Measurements from ENCODE around the gene SEMA5A.

GRCh38 chr5:9263656-9264055 is 282.2 kb downstream of the SEMA5A start:
- TF ChIP-seq PCBP2 (optimal IDR thresholded peaks at IDR 0.05; ENCODE audit: low read depth, low read length, poor library complexity, severe bottlenecking) (no peak), ETV5 (CRISPR knock-in tag; IDR thresholded peaks at IDR 0.05; ENCODE audit: borderline replicate concordance) (no peak), ATF1 (CRISPR knock-in tag; IDR thresholded peaks at IDR 0.05) (no peak), TAF15 (IDR thresholded peaks at IDR 0.05; ENCODE audit: low read depth, low read length, poor library complexity, severe bottlenecking) (no peak), POLR2AphosphoS5 (IDR thresholded peaks at IDR 0.05; ENCODE audit: low read depth, low read length) (no peak), SAFB2 (CRISPR knock-in tag; IDR thresholded peaks at IDR 0.05; ENCODE audit: borderline replicate concordance, low read depth) (no peak), CHD2 (IDR thresholded peaks at IDR 0.05; ENCODE audit: low read depth, low read length) (no peak), ZNF343 (CRISPR knock-in tag; IDR thresholded peaks at IDR 0.05) (no peak), CCAR2 (optimal IDR thresholded peaks at IDR 0.05; ENCODE audit: low read depth, low read length) (no peak), ZNF772 (CRISPR knock-in tag; IDR thresholded peaks at IDR 0.05) (no peak)
- TF ChIP-seq, protein P1, sequence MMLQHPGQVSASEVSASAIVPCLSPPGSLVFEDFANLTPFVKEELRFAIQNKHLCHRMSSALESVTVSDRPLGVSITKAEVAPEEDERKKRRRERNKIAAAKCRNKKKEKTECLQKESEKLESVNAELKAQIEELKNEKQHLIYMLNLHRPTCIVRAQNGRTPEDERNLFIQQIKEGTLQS (CRISPR knock-in tag; IDR thresholded peaks at IDR 0.05): no peak
- TF ChIP-seq, protein P2, sequence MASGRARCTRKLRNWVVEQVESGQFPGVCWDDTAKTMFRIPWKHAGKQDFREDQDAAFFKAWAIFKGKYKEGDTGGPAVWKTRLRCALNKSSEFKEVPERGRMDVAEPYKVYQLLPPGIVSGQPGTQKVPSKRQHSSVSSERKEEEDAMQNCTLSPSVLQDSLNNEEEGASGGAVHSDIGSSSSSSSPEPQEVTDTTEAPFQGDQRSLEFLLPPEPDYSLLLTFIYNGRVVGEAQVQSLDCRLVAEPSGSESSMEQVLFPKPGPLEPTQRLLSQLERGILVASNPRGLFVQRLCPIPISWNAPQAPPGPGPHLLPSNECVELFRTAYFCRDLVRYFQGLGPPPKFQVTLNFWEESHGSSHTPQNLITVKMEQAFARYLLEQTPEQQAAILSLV (CRISPR knock-in tag; IDR thresholded peaks at IDR 0.05; ENCODE audit: borderline replicate concordance): no peak
- TF ChIP-seq, protein P3, sequence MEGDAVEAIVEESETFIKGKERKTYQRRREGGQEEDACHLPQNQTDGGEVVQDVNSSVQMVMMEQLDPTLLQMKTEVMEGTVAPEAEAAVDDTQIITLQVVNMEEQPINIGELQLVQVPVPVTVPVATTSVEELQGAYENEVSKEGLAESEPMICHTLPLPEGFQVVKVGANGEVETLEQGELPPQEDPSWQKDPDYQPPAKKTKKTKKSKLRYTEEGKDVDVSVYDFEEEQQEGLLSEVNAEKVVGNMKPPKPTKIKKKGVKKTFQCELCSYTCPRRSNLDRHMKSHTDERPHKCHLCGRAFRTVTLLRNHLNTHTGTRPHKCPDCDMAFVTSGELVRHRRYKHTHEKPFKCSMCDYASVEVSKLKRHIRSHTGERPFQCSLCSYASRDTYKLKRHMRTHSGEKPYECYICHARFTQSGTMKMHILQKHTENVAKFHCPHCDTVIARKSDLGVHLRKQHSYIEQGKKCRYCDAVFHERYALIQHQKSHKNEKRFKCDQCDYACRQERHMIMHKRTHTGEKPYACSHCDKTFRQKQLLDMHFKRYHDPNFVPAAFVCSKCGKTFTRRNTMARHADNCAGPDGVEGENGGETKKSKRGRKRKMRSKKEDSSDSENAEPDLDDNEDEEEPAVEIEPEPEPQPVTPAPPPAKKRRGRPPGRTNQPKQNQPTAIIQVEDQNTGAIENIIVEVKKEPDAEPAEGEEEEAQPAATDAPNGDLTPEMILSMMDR (CRISPR knock-in tag; IDR thresholded peaks at IDR 0.05): no peak
- TF ChIP-seq, protein P4, sequence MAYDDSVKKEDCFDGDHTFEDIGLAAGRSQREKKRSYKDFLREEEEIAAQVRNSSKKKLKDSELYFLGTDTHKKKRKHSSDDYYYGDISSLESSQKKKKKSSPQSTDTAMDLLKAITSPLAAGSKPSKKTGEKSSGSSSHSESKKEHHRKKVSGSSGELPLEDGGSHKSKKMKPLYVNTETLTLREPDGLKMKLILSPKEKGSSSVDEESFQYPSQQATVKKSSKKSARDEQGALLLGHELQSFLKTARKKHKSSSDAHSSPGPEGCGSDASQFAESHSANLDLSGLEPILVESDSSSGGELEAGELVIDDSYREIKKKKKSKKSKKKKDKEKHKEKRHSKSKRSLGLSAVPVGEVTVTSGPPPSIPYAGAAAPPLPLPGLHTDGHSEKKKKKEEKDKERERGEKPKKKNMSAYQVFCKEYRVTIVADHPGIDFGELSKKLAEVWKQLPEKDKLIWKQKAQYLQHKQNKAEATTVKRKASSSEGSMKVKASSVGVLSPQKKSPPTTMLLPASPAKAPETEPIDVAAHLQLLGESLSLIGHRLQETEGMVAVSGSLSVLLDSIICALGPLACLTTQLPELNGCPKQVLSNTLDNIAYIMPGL (CRISPR knock-in tag; IDR thresholded peaks at IDR 0.05; ENCODE audit: borderline replicate concordance in 1 of 2, low read depth in 1 of 2): no peak
